ENCODE data around the gene SCD.
"Not testable (repeated sequence)": the region's sequence is repeated elsewhere in the genome, so short reads cannot be mapped to it uniquely, and the experiment has no call there.

Gene SCD

GRCh38 chr10:100346765-100347567 lies at the start of gene SCD:
SCD (plus strand) TSS chr10:100347233; CDS start chr10:100347505, 272 bp downstream.
- peak; percentile 90 for DNase-seq (ENCODE audit: insufficient read length, low spot score)
- peak; percentile 97 for FAIRE-seq

- FAIRE-seq: no peak
These were observed 49.8 kb upstream of the SCD start for GRCh38 chr10:100297242-100297641.

GRCh38 chr10:100301123-100301522 lies 45.9 kb upstream of the SCD start:
- not testable (repeated sequence) for FAIRE-seq

More at GRCh38 chr10:100297242-100297641, 49.8 kb upstream of the SCD start:
- no peak for DNase-seq (ENCODE audit: insufficient read length, low spot score)

GRCh38 chr10:100303724-100304319 lies 43.2 kb upstream of the SCD start:
- DNase-seq (ENCODE audit: insufficient read length, low spot score) (no peak), FAIRE-seq (peak; percentile 63)

More at GRCh38 chr10:100301123-100301522, 45.9 kb upstream of the SCD start:
- not testable (repeated sequence) for DNase-seq (ENCODE audit: insufficient read length, low spot score)

GRCh38 chr10:100304414-100304813 lies 42.6 kb upstream of the SCD start:
- no peak for FAIRE-seq
- no peak for DNase-seq (ENCODE audit: insufficient read length, low spot score)

- FAIRE-seq: no peak
- DNase-seq (ENCODE audit: insufficient read length, low spot score): no peak
These were observed 40.2 kb upstream of the SCD start for GRCh38 chr10:100306861-100307260.

- DNase-seq (ENCODE audit: insufficient read length, low spot score) (no peak), FAIRE-seq (no peak)
These were observed 39.3 kb upstream of the SCD start for GRCh38 chr10:100307684-100308083.

- no peak for FAIRE-seq
- DNase-seq (ENCODE audit: insufficient read length, low spot score): no peak
These were observed 35.7 kb upstream of the SCD start for GRCh38 chr10:100311298-100311697.

- no peak for FAIRE-seq
- DNase-seq (ENCODE audit: insufficient read length, low spot score): no peak
These were observed 31.4 kb upstream of the SCD start for GRCh38 chr10:100315615-100316014.

GRCh38 chr10:100318207-100318606 lies 28.8 kb upstream of the SCD start:
- FAIRE-seq (no peak), DNase-seq (ENCODE audit: insufficient read length, low spot score) (no peak)

- DNase-seq (ENCODE audit: insufficient read length, low spot score): no peak
- FAIRE-seq: no peak
These were observed 27.2 kb upstream of the SCD start for GRCh38 chr10:100319707-100320402.

GRCh38 chr10:100325158-100325557 lies 21.9 kb upstream of the SCD start:
- FAIRE-seq (no peak), DNase-seq (ENCODE audit: insufficient read length, low spot score) (no peak)

- FAIRE-seq (peak; percentile 96), DNase-seq (ENCODE audit: insufficient read length, low spot score) (peak; percentile 68)
These were observed 19.9 kb upstream of the SCD start for GRCh38 chr10:100327007-100327717.

- DNase-seq (ENCODE audit: insufficient read length, low spot score) (no peak), FAIRE-seq (no peak)
These were observed 19.4 kb upstream of the SCD start for GRCh38 chr10:100327718-100328009.

- no peak for FAIRE-seq
- no peak for DNase-seq (ENCODE audit: insufficient read length, low spot score)
These were observed 18.8 kb upstream of the SCD start for GRCh38 chr10:100328198-100328597.

GRCh38 chr10:100330079-100330478 lies 17.0 kb upstream of the SCD start, which contains the start of gene PKD2L1:
PKD2L1 (minus strand) TSS chr10:100330228; CDS start chr10:100330103, 125 bp downstream.
- DNase-seq (ENCODE audit: insufficient read length, low spot score) (no peak), FAIRE-seq (no peak)

GRCh38 chr10:100333106-100333505 lies 13.9 kb upstream of the SCD start:
- FAIRE-seq (no peak), DNase-seq (ENCODE audit: insufficient read length, low spot score) (no peak)

GRCh38 chr10:100333661-100334440 lies 13.2 kb upstream of the SCD start:
- FAIRE-seq (no peak), DNase-seq (ENCODE audit: insufficient read length, low spot score) (no peak)

- FAIRE-seq (no peak), DNase-seq (ENCODE audit: insufficient read length, low spot score) (no peak)
These were observed 12.3 kb upstream of the SCD start for GRCh38 chr10:100334762-100335161.

- DNase-seq (ENCODE audit: insufficient read length, low spot score): peak; percentile 43
- peak; percentile 85 for FAIRE-seq
These were observed 8.5 kb upstream of the SCD start for GRCh38 chr10:100338434-100339036.

Measured in GM19239 (cell line).